ENCODE data around the gene SDHB. TPM values are rescaled to one million over a fixed set of nuclear protein-coding genes. Genes with fewer than 3 reads are reported as not detected.

SDHB gene
- total RNA-seq, 1 donor from 2014 or later, result 95.0 TPM

- intact Hi-C loops (cut with micrococcal nuclease), result no loop called here
Observed at GRCh38 chr1:16971341-16972188, 82.3 kb downstream of the SDHB start.

- intact Hi-C loops (cut with micrococcal nuclease), result no loop called here
Observed at GRCh38 chr1:16970132-16970910, 83.5 kb downstream of the SDHB start.

GRCh38 chr1:16969651-16970050 lies 84.2 kb downstream of the SDHB start:
- intact Hi-C loops (cut with micrococcal nuclease), result no loop called here

- intact Hi-C loops (cut with micrococcal nuclease), result no loop called here
Observed at GRCh38 chr1:16969057-16969611, 84.7 kb downstream of the SDHB start.

Other genes starting within 250 kb of the SDHB start
- 2,156 and 2,251 TPM in 2 replicates for gene RNU1-2, start 158.1 kb downstream of the SDHB start, total RNA-seq
- gene CROCC, start 132.1 kb downstream of the SDHB start, total RNA-seq, result 25.8 and 25.9 TPM in 2 replicates
- not detected in 2 replicates for gene MFAP2, start 73.4 kb downstream of the SDHB start, total RNA-seq
- 68.0 and 69.5 TPM in 2 replicates for gene ATP13A2, start 42.1 kb downstream of the SDHB start, total RNA-seq
- gene PADI2, start 65.4 kb upstream of the SDHB start, total RNA-seq, result not detected in 2 replicates
- gene PADI1, start 151.1 kb upstream of the SDHB start, total RNA-seq, result not detected in 2 replicates
- gene PADI3, start 195.1 kb upstream of the SDHB start, total RNA-seq, result not detected in 2 replicates